Peyer's patch (tissue), 4 donors: ENCODE results near the gene TIAM2. TPM values are rescaled to one million over a fixed set of nuclear protein-coding genes. Genes with fewer than 3 reads are reported as not detected.

Experiments
- DNase-seq, 3 donors: peaks; one replicate each; pipeline ENCODE4 v3.0.0-alpha.2; 2017 to 2019
- H3K27ac ChIP-seq, 4 donors: fragments of 200-600 bp; sonication (generic); one replicate each; pipeline ENCODE4 v1.5.1; 2016 to 2019
- H3K27me3 ChIP-seq, 2 donors: fragments of 200-600 bp; sonication (generic); one replicate each; pipeline ENCODE4 v1.5.1; 2019
- H3K36me3 ChIP-seq, 3 donors: fragments of 200-600 bp; sonication (generic); one replicate each; pipeline ENCODE4 v1.5.1; 2016 to 2019
- H3K4me1 ChIP-seq, 4 donors: fragments of 200-600 bp; sonication (generic); one replicate each; pipeline ENCODE4 v1.5.1; 2016 to 2019
- H3K4me3 ChIP-seq, 4 donors: fragments of 200-600 bp; sonication (generic); 1 replicate in 3 of 4; 2 replicates in 1 of 4; pipeline ENCODE4 v1.5.1; 2016 to 2019; ENCODE audit warnings: mild to moderate bottlenecking in 1 of 4
- H3K9me3 ChIP-seq, 4 donors: fragments of 200-600 bp; sonication (generic); one replicate each; pipeline ENCODE4 v1.5.1; 2016 to 2019; ENCODE audit warnings: mild to moderate bottlenecking in 1 of 4
- CTCF ChIP-seq, 6 experiments: fragments of 450-650 bp in 4 of 6; fragments of 200-600 bp in 2 of 6; sonication (generic) in 1 of 6; IDR thresholded peaks; one replicate each; pipeline ENCODE4 v1.5.1; 2017 to 2019; ENCODE audit warnings: antibody characterized with exemption in 6 of 6, mild to moderate bottlenecking in 3 of 6, moderate library complexity in 1 of 6
- POLR2A ChIP-seq, 2 donors: fragments of 450-650 bp; IDR thresholded peaks; one replicate each; pipeline ENCODE4 v1.5.1; 2017; ENCODE audit warnings: antibody characterized with exemption in 2 of 2, mild to moderate bottlenecking in 2 of 2, moderate library complexity in 2 of 2
- total RNA-seq, 4 donors: library from RNA; depleted of rRNA; stranded (reverse); fragments of >200 nt; gene quantifications; one replicate each; pipeline ENCODE4 v1.1.0, GENCODE V29; 2016

Gene TIAM2
- total RNA-seq, 4 donors from 2014 or later: 47.0 to 139 (median 91.9) TPM

DNA sequence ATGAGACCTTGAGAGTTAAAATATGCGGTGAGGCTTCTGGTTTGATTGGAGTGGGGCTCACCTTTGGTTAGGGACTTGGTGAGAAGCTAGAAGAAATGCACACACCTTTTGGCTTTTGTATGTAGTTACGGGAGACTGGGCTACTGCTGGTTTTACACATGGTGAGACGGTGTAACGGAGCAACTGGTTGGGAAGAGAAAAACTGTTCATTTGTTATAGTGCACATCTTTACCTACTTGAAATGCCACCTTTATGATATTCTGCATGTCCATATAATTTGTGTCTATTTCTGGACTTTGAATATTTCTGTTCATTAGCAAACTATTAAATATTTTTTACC lies 31.6 kb downstream of the TIAM2 start:
- no peaks in the 10 kb centered on the region for H3K36me3 ChIP-seq
- no peak for DNase-seq
- no peak overlapping the region for H3K27ac ChIP-seq
- no peaks in the 10 kb centered on the region for H3K9me3 ChIP-seq
- no peak overlapping the region for H3K4me3 ChIP-seq
- H3K27me3 ChIP-seq: no peaks in the 10 kb centered on the region
- TF ChIP-seq POLR2A (IDR thresholded peaks at IDR 0.05) (no peak), CTCF (IDR thresholded peaks at IDR 0.05) (no peak)
- no peaks in the 10 kb centered on the region for H3K4me1 ChIP-seq

DNA sequence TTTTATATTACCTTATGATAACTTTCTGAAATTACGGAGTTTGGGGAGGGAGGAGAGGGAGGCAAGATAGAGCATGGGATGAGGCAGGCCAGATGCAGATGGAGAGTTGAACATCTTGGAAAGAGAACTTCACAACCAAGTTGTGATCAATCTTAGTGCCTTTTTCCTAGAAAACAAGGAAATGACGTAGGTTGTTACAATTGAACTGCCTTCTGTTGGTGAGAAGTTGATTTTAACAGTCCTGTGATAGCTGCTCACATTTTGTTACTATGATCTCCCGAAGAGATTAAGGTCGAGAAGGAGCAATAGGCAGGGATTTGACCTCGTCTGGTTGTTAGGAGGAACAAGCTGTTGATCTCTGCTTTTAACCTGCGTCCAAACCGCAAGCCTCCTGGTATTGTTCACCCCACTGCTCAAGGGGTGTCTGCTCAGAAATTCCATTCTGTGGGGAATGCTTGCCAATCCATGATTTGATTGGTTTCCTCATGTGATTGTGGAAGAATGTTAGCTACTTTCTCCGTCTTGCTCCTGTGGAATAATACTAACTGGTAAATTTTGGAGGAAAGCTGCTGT lies 35.1 kb downstream of the TIAM2 start:
- H3K4me3 ChIP-seq: no peak overlapping the region
- no peaks in the 10 kb centered on the region for H3K27me3 ChIP-seq
- H3K36me3 ChIP-seq: peaks cover 0 to 4% (median 0%) of the 10 kb centered on the region in 3 donors
- H3K27ac ChIP-seq: no peak overlapping the region
- no peaks in the 10 kb centered on the region for H3K4me1 ChIP-seq
- no peak for DNase-seq
- no peak for TF ChIP-seq CTCF (IDR thresholded peaks at IDR 0.05)
- TF ChIP-seq POLR2A (IDR thresholded peaks at IDR 0.05): no peak
- H3K9me3 ChIP-seq: no peaks in the 10 kb centered on the region

GRCh38 chr6:155031091-155031490 lies 36.0 kb downstream of the TIAM2 start:
- no peak for DNase-seq
- Histone ChIP-seq H3K4me3 (no peak overlapping the region), H3K27me3 (no peaks in the 10 kb centered on the region), H3K27ac (no peak overlapping the region), H3K4me1 (no peaks in the 10 kb centered on the region), H3K9me3 (no peaks in the 10 kb centered on the region), H3K36me3 (peaks cover 0 to 4% (median 0%) of the 10 kb centered on the region in 3 donors)
- TF ChIP-seq CTCF (IDR thresholded peaks at IDR 0.05) (no peak), POLR2A (IDR thresholded peaks at IDR 0.05) (no peak)

GRCh38 chr6:155033021-155033791 lies 38.1 kb downstream of the TIAM2 start:
- TF ChIP-seq POLR2A (IDR thresholded peaks at IDR 0.05) (no peak), CTCF (IDR thresholded peaks at IDR 0.05) (no peak)
- Histone ChIP-seq H3K4me3 (no peak overlapping the region), H3K27ac (no peak overlapping the region), H3K9me3 (no peaks in the 10 kb centered on the region), H3K27me3 (no peaks in the 10 kb centered on the region), H3K4me1 (no peaks in the 10 kb centered on the region), H3K36me3 (peaks cover 0 to 4% (median 0%) of the 10 kb centered on the region in 3 donors)
- DNase-seq: no peak

DNA sequence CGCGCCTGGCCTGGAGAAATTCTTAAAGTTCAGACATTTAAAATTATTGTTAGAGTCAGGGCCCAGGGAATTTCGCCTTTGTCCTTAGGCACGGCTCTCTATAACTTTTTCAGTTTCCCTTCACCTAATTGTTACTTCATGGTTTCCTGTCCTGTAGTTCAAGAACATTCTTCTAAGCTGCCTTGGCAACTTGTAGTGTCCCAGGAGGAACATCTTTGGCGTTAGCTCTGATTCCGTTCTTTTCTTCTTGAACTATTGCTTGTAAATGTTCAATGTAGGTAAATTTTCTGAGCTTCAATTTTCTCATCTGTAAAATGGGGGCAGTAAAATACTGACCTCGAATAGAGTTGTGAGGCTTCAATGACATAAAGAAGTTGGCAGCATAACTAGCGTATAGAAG lies 41.8 kb downstream of the TIAM2 start:
- H3K27ac ChIP-seq: no peak overlapping the region
- no peaks in the 10 kb centered on the region for H3K27me3 ChIP-seq
- peaks cover 0 to 3% (median 0%) of the 10 kb centered on the region in 4 donors for H3K4me1 ChIP-seq
- peaks cover 0 to 4% (median 0%) of the 10 kb centered on the region in 3 donors for H3K36me3 ChIP-seq
- TF ChIP-seq CTCF (IDR thresholded peaks at IDR 0.05): no peak
- no peaks in the 10 kb centered on the region for H3K9me3 ChIP-seq
- H3K4me3 ChIP-seq: no peak overlapping the region
- no peak for DNase-seq
